Stromal cell of bone marrow (primary cell): ENCODE data around the gene MAGEC3.

Experiments used
- DNase-seq: peaks from one replicate; pipeline ENCODE4 v3.0.0-alpha.2; 2012; ENCODE audit warnings: low read depth

Gene MAGEC3

DNA sequence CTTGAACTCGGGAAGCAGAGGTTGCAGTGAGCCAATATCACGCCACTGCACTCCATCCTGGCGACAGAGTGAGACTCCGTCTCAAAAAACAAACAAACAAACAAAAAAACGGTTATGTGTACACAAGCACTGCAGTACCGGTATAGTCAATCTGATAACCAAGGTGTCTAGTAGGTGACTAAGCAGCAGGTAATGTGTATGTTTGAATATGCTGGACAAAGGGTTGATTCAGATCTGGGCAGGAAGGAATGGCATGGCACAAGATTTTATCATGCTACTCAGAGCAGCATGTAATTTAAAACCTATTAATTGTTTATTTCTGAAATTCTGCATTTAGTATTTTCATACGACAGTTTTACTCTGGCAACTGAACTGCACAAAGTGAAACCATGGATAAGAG is 107.3 kb downstream of the MAGEC3 start:
- no peak for DNase-seq

GRCh38 chrX:141947350-141947749 is 109.2 kb downstream of the MAGEC3 start:
- no peak for DNase-seq
